H1 (cell line): ENCODE results near the gene CHAD.

ENCODE experiments used
- CHD1 ChIP-seq: IDR thresholded peaks from 2 replicates; pipeline ENCODE4 v1.6.1; 2012; ENCODE audit warnings: low read depth, low read length, improper control_type of control experiment
- EZH2 ChIP-seq: fragments of 200-600 bp; sonication (generic); IDR thresholded peaks from 2 replicates; pipeline ENCODE4 v1.7.1; 2012; ENCODE audit warnings: low read depth, mild to moderate bottlenecking, moderate library complexity, low read length, inconsistent platforms; ENCODE audit not compliant: severe bottlenecking
- NANOG ChIP-seq: IDR thresholded peaks from 2 replicates; pipeline ENCODE4 v1.6.1; 2011; ENCODE audit warnings: low read length, low read depth, mild to moderate bottlenecking, inconsistent platforms; ENCODE audit not compliant: insufficient read depth, poor library complexity, severe bottlenecking
- POLR2AphosphoS5 ChIP-seq: IDR thresholded peaks from 2 replicates; pipeline ENCODE4 v1.6.1; 2011; ENCODE audit warnings: low read depth, low read length
- RXRA ChIP-seq: IDR thresholded peaks from 2 replicates; pipeline ENCODE4 v1.6.1; 2011; ENCODE audit warnings: low read depth, mild to moderate bottlenecking, low read length, moderate library complexity; ENCODE audit not compliant: insufficient read depth
- SUZ12 ChIP-seq: fragments of 200-600 bp; sonication (generic); IDR thresholded peaks from 2 replicates; pipeline ENCODE4 v1.6.1; 2012; ENCODE audit warnings: mild to moderate bottlenecking, inconsistent platforms, low read length, moderate library complexity, mixed read lengths
- TF ChIP-seq, protein P1 (sequence below), 3 experiments: IDR thresholded peaks; 1 replicate in 2 of 3; 2 replicates in 1 of 3; pipeline versions ENCODE4 v1.5.1 to v1.6.1; 2011; ENCODE audit warnings: low read length in 3 of 3, mild to moderate bottlenecking in 3 of 3, inconsistent platforms in 2 of 3, low read depth in 1 of 3, moderate library complexity in 1 of 3; ENCODE audit not compliant: insufficient read depth in 1 of 3; ENCODE audit errors: control extremely low read depth in 1 of 3
- TF ChIP-seq, protein P2 (sequence below): IDR thresholded peaks from 2 replicates; pipeline ENCODE4 v1.6.1; 2012; ENCODE audit warnings: inconsistent platforms
- TF ChIP-seq, protein P3 (sequence below): IDR thresholded peaks from 2 replicates; pipeline ENCODE4 v1.6.1; 2012; ENCODE audit warnings: low read length, inconsistent platforms

DNA sequence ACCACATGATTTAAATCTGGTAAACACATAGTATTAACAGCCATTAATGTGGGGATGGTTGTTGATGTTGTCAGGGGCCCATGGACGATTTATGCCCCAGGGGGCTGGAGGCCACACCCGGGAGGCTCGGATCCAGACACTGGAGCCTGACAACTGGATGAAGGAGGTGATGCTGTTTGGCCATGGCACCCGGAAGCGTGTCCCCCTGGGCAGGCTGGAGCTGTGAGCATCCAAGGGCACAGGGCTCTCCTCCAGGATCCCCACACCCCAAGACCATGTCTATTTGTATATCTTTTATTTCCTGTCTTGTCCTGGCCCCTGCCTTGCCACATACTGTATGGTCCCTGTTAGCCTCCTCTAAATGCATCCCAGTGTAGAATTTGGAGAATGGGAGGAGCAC, 14.6 kb upstream of the CHAD start:
- TF ChIP-seq POLR2AphosphoS5 (no peak), CHD1 (no peak), NANOG (no peak), EZH2 (no peak), RXRA (no peak), SUZ12 (no peak)
- TF ChIP-seq, protein P1, sequence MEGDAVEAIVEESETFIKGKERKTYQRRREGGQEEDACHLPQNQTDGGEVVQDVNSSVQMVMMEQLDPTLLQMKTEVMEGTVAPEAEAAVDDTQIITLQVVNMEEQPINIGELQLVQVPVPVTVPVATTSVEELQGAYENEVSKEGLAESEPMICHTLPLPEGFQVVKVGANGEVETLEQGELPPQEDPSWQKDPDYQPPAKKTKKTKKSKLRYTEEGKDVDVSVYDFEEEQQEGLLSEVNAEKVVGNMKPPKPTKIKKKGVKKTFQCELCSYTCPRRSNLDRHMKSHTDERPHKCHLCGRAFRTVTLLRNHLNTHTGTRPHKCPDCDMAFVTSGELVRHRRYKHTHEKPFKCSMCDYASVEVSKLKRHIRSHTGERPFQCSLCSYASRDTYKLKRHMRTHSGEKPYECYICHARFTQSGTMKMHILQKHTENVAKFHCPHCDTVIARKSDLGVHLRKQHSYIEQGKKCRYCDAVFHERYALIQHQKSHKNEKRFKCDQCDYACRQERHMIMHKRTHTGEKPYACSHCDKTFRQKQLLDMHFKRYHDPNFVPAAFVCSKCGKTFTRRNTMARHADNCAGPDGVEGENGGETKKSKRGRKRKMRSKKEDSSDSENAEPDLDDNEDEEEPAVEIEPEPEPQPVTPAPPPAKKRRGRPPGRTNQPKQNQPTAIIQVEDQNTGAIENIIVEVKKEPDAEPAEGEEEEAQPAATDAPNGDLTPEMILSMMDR (IDR thresholded peaks at IDR 0.05; ENCODE audit: control extremely low read depth in 1 of 3, insufficient read depth in 1 of 3, low read depth in 1 of 3, low read length in 3 of 3), result no peak
- TF ChIP-seq, protein P2, sequence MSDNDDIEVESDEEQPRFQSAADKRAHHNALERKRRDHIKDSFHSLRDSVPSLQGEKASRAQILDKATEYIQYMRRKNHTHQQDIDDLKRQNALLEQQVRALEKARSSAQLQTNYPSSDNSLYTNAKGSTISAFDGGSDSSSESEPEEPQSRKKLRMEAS, result no peak
- TF ChIP-seq, protein P3, sequence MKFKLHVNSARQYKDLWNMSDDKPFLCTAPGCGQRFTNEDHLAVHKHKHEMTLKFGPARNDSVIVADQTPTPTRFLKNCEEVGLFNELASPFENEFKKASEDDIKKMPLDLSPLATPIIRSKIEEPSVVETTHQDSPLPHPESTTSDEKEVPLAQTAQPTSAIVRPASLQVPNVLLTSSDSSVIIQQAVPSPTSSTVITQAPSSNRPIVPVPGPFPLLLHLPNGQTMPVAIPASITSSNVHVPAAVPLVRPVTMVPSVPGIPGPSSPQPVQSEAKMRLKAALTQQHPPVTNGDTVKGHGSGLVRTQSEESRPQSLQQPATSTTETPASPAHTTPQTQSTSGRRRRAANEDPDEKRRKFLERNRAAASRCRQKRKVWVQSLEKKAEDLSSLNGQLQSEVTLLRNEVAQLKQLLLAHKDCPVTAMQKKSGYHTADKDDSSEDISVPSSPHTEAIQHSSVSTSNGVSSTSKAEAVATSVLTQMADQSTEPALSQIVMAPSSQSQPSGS, result no peak
